Stomach (tissue), 4 donors: ENCODE results near the gene MSANTD2.

Experiments used
- CTCF ChIP-seq, 7 experiments: fragments of 450-650 bp in 4 of 7; fragments of 200-600 bp in 3 of 7; sonication (generic) in 3 of 7; IDR thresholded peaks; one replicate each; pipeline ENCODE4 v1.5.1; 2016 to 2019; ENCODE audit warnings: antibody characterized with exemption in 7 of 7, control low read depth in 2 of 7, mild to moderate bottlenecking in 1 of 7
- POLR2A ChIP-seq, 4 donors: fragments of 450-650 bp; IDR thresholded peaks; one replicate each; pipeline ENCODE4 v1.6.1; 2016; ENCODE audit warnings: antibody characterized with exemption in 4 of 4, control low read depth in 2 of 4, mild to moderate bottlenecking in 1 of 4, moderate library complexity in 1 of 4

DNA sequence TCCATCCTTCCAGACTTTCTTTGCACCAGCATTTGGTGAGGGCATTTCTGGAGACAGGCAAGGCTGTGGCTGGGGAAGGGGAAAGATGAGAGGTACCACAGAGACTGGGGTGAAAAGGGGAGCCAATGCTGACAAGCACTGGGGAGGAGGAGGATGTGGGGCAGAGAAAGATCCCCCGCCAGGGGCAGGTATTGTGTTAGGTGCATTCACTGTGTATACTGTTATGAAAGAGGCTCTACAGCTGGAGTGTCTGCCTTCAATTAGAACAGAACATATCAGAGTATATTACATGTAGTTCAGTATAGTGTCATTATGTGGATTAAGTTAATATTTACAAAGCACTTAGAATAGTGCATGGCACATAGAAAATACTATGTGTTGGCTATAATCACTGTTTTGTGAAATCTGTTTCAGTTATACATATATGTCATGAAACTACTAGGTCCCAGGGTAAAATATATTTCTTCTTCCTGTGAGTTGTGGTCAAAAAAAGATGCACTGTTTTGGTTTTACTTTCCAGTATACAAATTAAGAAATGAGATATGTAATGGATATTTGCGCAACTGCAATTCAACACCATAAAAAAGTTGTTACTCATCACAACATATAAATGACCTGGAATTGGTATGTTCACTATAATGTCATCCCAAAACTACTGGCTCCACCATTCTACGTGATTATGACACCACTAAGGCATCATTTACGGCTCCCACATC lies 8.4 kb downstream of the MSANTD2 start:
- no peak for TF ChIP-seq POLR2A (IDR thresholded peaks at IDR 0.05)
- no peak for TF ChIP-seq CTCF (IDR thresholded peaks at IDR 0.05)
